Loucy (cell line): ENCODE measurements around the gene LTF.

Experiments
- EZH2phosphoT487 ChIP-seq: fragments of 200-600 bp; IDR thresholded peaks from 2 replicates; pipeline ENCODE4 v1.6.1; 2018; ENCODE audit warnings: antibody characterized with exemption, mild to moderate bottlenecking, moderate library complexity, borderline replicate concordance
- TF ChIP-seq, protein P1 (sequence below): fragments of 200-600 bp; sonication (generic); conservative IDR thresholded peaks from 2 replicates; pipeline ENCODE4 v1.5.1; 2014; ENCODE audit warnings: mild to moderate bottlenecking, antibody characterized with exemption, low read length

DNA sequence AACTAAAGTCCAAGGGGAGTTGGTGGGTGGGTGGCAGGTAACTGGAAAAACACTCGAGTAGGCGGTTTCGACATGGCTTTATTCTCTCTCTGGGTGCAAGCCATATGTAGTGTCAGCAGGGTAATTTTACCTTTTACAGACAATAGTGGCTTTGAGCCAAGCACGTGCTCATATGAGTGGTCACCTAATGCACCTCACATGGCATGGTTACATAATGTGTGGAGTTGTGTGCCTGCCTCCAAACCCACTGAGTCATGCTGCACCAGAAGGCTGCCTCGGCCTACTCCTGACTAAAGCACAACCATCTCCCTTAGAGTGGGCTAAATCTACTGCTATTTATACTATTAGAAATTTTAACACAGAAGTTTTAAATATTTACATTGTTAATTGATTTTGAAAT lies 41.1 kb downstream of the LTF start:
- TF ChIP-seq, protein P1, sequence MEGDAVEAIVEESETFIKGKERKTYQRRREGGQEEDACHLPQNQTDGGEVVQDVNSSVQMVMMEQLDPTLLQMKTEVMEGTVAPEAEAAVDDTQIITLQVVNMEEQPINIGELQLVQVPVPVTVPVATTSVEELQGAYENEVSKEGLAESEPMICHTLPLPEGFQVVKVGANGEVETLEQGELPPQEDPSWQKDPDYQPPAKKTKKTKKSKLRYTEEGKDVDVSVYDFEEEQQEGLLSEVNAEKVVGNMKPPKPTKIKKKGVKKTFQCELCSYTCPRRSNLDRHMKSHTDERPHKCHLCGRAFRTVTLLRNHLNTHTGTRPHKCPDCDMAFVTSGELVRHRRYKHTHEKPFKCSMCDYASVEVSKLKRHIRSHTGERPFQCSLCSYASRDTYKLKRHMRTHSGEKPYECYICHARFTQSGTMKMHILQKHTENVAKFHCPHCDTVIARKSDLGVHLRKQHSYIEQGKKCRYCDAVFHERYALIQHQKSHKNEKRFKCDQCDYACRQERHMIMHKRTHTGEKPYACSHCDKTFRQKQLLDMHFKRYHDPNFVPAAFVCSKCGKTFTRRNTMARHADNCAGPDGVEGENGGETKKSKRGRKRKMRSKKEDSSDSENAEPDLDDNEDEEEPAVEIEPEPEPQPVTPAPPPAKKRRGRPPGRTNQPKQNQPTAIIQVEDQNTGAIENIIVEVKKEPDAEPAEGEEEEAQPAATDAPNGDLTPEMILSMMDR = no peak
- no peak for TF ChIP-seq EZH2phosphoT487
